Progenitor cell of endocrine pancreas (in vitro differentiated cells): ENCODE measurements around the gene PPM1E. TPM values are rescaled to one million over a fixed set of nuclear protein-coding genes. Genes with fewer than 3 reads are reported as not detected.
"Not testable (repeated sequence)": the region's sequence is repeated elsewhere in the genome, so short reads cannot be mapped to it uniquely, and the experiment has no call there.

ENCODE experiments used
- DNase-seq: peaks from one replicate; pipeline ENCODE4 v3.0.0; 2021; ENCODE audit warnings: low spot score; ENCODE audit not compliant: unreplicated experiment
- H3K27ac Mint-ChIP-seq: 2 replicates; pipeline ENCODE4 v1.8.0; 2021; ENCODE audit warnings: mild to moderate bottlenecking, moderate library complexity, mixed read lengths
- H3K27me3 Mint-ChIP-seq: 2 replicates; pipeline ENCODE4 v1.8.0; 2021; ENCODE audit warnings: mixed read lengths
- H3K36me3 Mint-ChIP-seq: 2 replicates; pipeline ENCODE4 v1.8.0; 2022; ENCODE audit warnings: mixed read lengths; ENCODE audit not compliant: insufficient read depth
- H3K4me1 Mint-ChIP-seq: 2 replicates; pipeline ENCODE4 v1.8.0; 2021; ENCODE audit warnings: low read depth, mixed read lengths
- H3K4me3 Mint-ChIP-seq: 2 replicates; pipeline ENCODE4 v1.8.0; 2021; ENCODE audit warnings: low read depth, mild to moderate bottlenecking, moderate library complexity, mixed read lengths
- H3K9me3 Mint-ChIP-seq: 2 replicates; pipeline ENCODE4 v1.8.0; 2021; ENCODE audit warnings: low read depth, mixed read lengths
- CTCF ChIP-seq: fragments of 200-600 bp; sonication (generic); IDR thresholded peaks from one replicate; pipeline ENCODE4 v1.5.0; 2021; ENCODE audit warnings: antibody characterized with exemption, mild to moderate bottlenecking; ENCODE audit not compliant: unreplicated experiment
- total RNA-seq: library from RNA; stranded (reverse); gene quantifications from 2 replicates; pipeline ENCODE4 v1.2.1, GENCODE V29; 2021

The PPM1E gene
- total RNA-seq, 1 donor from 2014 or later, result 1.6 TPM

- Mint-ChIP-seq H3K9me3 (peaks cover 9% of the 10 kb centered on the region), H3K4me3 (no peak overlapping the region), H3K27ac (no peak overlapping the region), H3K4me1 (no peaks in the 10 kb centered on the region), H3K36me3 (no peaks in the 10 kb centered on the region), H3K27me3 (no peaks in the 10 kb centered on the region)
- no peak for TF ChIP-seq CTCF
- no peak for DNase-seq
These were observed 188.5 kb downstream of the PPM1E start for GRCh38 chr17:58944166-58944565.

- H3K4me3 Mint-ChIP-seq, result no peak overlapping the region
- H3K27me3 Mint-ChIP-seq, result no peaks in the 10 kb centered on the region
- no peak overlapping the region for H3K27ac Mint-ChIP-seq
- H3K36me3 Mint-ChIP-seq, result peaks cover 5% of the 10 kb centered on the region
- TF ChIP-seq CTCF, result no peak
- DNase-seq, result no peak
- no peaks in the 10 kb centered on the region for H3K4me1 Mint-ChIP-seq
- peaks cover 26% of the 10 kb centered on the region for H3K9me3 Mint-ChIP-seq
These were observed 191.8 kb downstream of the PPM1E start for GRCh38 chr17:58947411-58947810.

- DNase-seq, result no peak
- Mint-ChIP-seq H3K27me3 (no peaks in the 10 kb centered on the region), H3K4me3 (no peak overlapping the region), H3K9me3 (peaks cover 26% of the 10 kb centered on the region), H3K4me1 (no peaks in the 10 kb centered on the region), H3K36me3 (peaks cover 5% of the 10 kb centered on the region), H3K27ac (no peak overlapping the region)
- TF ChIP-seq CTCF, result no peak
These were observed 192.2 kb downstream of the PPM1E start for GRCh38 chr17:58947824-58948223.

GRCh38 chr17:58954358-58954757 lies 198.7 kb downstream of the PPM1E start:
- H3K27me3 Mint-ChIP-seq, H3K27ac Mint-ChIP-seq, H3K4me1 Mint-ChIP-seq, DNase-seq, H3K4me3 Mint-ChIP-seq, H3K36me3 Mint-ChIP-seq: not testable (repeated sequence)
- peaks cover 14% of the 10 kb centered on the region for H3K9me3 Mint-ChIP-seq

GRCh38 chr17:58956997-58957724 lies 201.5 kb downstream of the PPM1E start:
- DNase-seq, result no peak
- Mint-ChIP-seq H3K36me3 (no peaks in the 10 kb centered on the region), H3K27me3 (no peaks in the 10 kb centered on the region), H3K27ac (no peak overlapping the region), H3K4me3 (no peak overlapping the region), H3K4me1 (peaks cover 5% of the 10 kb centered on the region), H3K9me3 (no peaks in the 10 kb centered on the region)
- TF ChIP-seq CTCF, result no peak

GRCh38 chr17:58957725-58958073 lies 202.0 kb downstream of the PPM1E start:
- not testable (repeated sequence) for H3K27me3 Mint-ChIP-seq, DNase-seq, H3K27ac Mint-ChIP-seq, H3K4me3 Mint-ChIP-seq, H3K9me3 Mint-ChIP-seq, H3K4me1 Mint-ChIP-seq, H3K36me3 Mint-ChIP-seq
